Astrocyte of the cerebellum (primary cell): ENCODE measurements around the gene C2orf92.

Experiments used
- DNase-seq: peaks from one replicate; pipeline ENCODE4 v3.0.0-alpha.2; 2011; ENCODE audit warnings: low read depth
- H3K4me3 ChIP-seq: 2 replicates; pipeline ENCODE4 v1.5.1; 2011; ENCODE audit warnings: mild to moderate bottlenecking, low read depth, low read length, moderate library complexity
- in situ Hi-C: cut with HindIII; loops from 2 replicates; pipeline ENCODE4 v1.10.0; 2017; ENCODE audit warnings: low sequenced_read_pairs
- TF ChIP-seq, protein P1 (sequence below): IDR thresholded peaks from 2 replicates; pipeline ENCODE4 v1.5.1; 2012; ENCODE audit warnings: low read length, low read depth, moderate library complexity, mild to moderate bottlenecking; ENCODE audit errors: missing control alignments

Gene C2orf92

DNA sequence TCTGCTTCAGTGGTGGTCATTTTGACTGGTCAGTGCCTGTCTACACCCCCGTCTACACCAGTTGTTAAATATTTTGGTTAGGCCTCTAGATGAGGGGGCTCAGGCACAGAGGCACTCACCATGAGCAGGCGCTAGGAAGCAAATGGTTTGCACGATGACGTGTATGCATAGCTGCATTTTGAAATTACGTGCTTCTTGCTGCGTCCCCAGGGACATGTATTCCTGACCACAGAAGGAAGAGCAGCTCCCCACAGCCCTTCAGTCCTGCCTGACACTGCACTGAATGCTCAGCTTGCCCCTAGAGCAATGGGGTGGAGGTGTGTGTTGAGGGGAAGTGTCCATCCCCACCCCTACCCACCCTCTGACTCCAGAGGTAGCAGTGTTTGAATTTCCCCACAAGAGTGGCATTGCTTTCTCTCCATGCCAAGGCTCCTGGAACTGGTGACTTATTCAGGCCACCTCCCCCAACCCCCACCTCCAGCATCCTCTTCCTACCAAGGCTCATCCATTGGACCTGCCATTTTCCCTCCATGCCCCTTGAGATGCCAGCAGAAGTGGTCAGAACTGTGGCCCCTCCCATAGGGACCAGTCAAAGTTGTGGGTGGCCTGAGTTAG lies 32.4 kb downstream of the C2orf92 start:
- DNase-seq: no peak
- no peak overlapping the region for H3K4me3 ChIP-seq
- in situ Hi-C loops: no loop called here
- TF ChIP-seq, protein P1, sequence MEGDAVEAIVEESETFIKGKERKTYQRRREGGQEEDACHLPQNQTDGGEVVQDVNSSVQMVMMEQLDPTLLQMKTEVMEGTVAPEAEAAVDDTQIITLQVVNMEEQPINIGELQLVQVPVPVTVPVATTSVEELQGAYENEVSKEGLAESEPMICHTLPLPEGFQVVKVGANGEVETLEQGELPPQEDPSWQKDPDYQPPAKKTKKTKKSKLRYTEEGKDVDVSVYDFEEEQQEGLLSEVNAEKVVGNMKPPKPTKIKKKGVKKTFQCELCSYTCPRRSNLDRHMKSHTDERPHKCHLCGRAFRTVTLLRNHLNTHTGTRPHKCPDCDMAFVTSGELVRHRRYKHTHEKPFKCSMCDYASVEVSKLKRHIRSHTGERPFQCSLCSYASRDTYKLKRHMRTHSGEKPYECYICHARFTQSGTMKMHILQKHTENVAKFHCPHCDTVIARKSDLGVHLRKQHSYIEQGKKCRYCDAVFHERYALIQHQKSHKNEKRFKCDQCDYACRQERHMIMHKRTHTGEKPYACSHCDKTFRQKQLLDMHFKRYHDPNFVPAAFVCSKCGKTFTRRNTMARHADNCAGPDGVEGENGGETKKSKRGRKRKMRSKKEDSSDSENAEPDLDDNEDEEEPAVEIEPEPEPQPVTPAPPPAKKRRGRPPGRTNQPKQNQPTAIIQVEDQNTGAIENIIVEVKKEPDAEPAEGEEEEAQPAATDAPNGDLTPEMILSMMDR: no peak

DNA sequence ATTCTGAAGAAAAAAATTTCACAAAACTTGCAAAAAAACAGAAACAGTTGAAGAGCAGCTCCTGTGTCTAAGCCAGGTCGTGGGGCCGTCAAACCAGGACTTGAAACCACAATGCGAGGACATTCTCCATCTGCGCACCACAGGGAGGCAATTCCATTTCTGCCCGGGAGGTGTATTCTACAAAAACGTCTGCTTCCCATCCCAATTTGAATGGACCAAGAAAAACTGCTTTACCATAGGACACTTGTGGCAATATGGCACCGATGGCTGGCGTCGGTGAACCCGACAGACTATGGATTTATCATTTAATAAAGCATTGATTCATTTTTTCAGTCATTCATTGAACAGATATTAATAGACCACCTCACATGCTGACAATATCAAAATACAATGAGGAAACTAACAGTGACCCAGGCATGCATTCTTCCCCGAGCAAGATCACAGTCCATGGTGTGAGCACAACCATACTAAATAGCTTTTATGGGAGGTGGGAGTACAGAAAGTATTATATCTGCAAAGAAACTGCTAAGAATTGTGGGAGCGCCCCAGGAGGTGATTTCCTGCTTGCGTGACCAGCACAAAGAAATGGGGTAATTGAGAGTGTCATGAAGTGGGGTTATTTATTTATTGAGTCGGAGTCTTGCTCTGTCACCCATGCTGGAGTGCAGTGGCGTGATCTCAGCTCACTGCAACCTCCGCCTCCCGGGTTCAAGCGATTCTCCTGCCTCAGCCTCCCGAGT lies 33.4 kb downstream of the C2orf92 start:
- in situ Hi-C loops: no loop called here
- H3K4me3 ChIP-seq: no peak overlapping the region
- DNase-seq: no peak
- TF ChIP-seq, protein P1: no peak

DNA sequence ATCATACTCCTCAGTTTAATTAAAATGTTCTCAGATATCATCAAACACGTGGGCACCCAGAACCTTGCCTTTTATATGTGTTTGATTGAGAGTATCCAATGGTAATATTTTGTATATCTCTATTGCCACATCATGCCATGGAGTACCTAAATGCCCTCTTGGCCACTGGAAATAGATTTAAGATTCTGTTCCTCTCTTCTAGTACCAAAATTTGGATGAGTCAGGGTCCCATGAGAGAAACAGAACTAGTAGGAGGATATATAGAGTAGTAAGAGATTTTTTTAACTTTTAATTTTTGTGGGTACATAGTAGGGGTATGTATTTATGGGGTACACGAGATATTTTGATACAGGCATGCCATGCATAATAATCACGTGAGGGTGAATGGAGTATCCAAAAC lies 34.2 kb downstream of the C2orf92 start:
- TF ChIP-seq, protein P1: no peak
- no peak overlapping the region for H3K4me3 ChIP-seq
- no peak for DNase-seq
- in situ Hi-C loops: no loop called here

DNA sequence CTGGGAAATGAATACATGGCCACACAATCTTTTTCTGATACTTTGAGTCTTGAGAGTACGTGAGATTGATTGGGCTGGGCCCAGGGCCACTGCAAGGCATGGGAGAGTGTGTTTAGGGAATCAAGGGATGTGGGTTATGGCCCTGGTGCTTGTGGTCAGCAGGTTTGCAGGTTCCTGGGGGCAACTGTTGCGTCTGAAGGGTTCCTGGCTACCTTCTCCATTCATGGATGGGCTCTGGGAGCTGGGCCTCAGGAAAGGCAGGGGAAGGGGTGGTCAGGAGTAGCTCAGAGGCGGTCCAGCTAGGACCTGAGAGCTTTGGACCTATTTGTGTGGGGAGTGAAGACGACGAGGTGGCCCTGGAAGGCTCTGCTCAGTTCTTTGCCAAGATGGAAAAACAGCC lies 35.5 kb downstream of the C2orf92 start:
- TF ChIP-seq, protein P1: no peak
- no peak for DNase-seq
- H3K4me3 ChIP-seq: no peak overlapping the region
- in situ Hi-C loops: no loop called here

DNA sequence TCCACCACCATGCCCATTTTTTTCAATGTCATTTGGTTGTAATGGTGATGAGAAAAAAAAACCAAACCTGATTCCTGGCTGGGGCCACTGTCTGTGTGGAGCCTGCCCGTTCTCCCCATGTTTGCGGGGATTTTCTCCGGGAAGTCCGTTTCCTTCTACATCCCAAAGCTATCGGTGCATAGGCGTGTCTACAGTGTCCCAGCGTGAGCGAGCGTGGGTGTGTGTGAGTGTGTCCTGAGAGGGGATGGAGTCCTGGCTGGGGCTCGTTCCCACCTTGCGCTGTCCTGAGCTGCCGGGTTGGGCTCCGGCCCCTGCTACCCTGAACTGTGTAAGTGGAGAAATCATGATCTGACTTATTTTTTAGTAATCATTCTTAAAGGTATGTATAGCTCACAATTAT lies 36.6 kb downstream of the C2orf92 start:
- no peak overlapping the region for H3K4me3 ChIP-seq
- no peak for DNase-seq
- in situ Hi-C loops: no loop called here
- TF ChIP-seq, protein P1: no peak

DNA sequence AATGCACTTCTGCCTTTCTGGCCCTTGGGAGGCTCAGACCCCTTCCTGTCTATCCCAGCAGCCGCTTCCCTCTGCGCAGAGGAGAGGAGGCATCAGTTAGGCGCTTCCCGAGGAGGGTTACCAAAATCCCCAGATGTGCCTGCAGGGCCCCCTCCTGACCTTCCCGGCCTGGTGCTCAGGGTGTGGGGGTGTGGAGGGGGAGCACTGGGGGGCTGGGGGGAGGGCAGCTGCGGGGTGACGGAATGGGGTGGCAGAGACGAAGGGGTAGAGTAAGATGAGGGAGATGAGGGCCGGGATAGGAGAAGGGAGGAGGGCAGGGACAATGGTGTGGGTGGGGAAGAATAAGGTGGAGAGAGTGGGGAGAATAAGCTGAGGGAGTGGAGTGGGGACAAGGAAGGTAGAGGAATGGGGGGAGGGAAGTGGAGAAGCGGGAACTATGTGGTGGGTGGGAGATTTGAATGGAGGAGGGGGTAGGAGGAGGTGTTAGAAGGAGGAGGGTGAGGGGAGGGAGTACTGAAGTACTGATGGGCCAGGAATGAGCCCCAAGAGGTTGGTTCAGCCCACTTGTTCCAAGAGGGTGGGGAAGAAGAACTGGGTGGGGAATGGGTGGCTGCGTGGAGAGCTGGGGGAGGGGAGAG lies 37.3 kb downstream of the C2orf92 start:
- TF ChIP-seq, protein P1: no peak
- no peak overlapping the region for H3K4me3 ChIP-seq
- in situ Hi-C loops: no loop called here
- DNase-seq: no peak
